Frontal cortex (tissue), 4 donors: Measurements from ENCODE around the gene OXNAD1. TPM values are rescaled to one million over a fixed set of nuclear protein-coding genes. Genes with fewer than 3 reads are reported as not detected.

Experiments used
- DNase-seq, 2 donors: peaks; one replicate each; pipeline ENCODE4 v3.0.0; 2012; ENCODE audit warnings: low spot score in 2 of 2
- FAIRE-seq: peaks from 2 replicates; lab custom pipeline; 2012; peaks lifted over from hg19 to GRCh38; lab: Jason Lieb, UNC
- total RNA-seq: library from RNA; depleted of rRNA; stranded (reverse); fragments of >200 nt; gene quantifications from one replicate; pipeline ENCODE4 v1.2.3, GENCODE V29; 2014
- donor health status: control.
- donor health status: control.
- donor health status: control.

The OXNAD1 gene
- total RNA-seq, 1 donor from 2014 or later, result 15.5 TPM

- DNase-seq, result no peak
- FAIRE-seq, result no peak
These were observed 81.5 kb downstream of the OXNAD1 start for GRCh38 chr3:16346413-16347081.

GRCh38 chr3:16347548-16347947, 82.5 kb downstream of the OXNAD1 start:
- no peak for FAIRE-seq

DNA sequence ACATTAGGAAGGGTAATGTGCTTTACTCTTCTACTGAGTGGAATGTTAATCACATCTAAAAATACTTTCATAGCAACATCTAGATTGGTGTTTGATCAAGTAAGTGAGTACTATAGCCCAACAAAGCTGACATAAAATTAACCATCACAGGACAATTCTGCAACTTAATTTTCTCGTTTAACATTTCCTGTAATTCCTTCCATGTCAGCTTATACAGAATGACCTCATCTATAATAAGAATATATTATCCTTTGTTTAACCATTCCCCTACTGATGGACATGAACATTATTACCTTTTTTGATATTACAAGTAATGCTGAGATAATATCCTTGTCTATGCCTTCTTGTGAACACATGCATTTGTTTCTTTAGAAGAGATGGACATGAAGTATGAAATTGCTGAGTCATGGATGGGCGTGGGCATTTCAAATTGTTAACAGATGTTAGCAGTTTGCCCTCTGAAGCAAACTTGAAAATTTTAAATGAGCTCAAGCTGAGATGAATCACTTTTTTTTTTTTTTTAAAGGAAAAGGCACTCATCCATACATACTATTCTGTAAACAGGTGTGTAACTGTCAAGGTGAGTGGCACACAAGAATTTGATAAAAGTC, 85.1 kb downstream of the OXNAD1 start:
- no peak for FAIRE-seq
- no peak for DNase-seq

More at GRCh38 chr3:16347548-16347947, 82.5 kb downstream of the OXNAD1 start:
- no peak for DNase-seq

- DNase-seq, result no peak
- FAIRE-seq, result no peak
These were observed 85.7 kb downstream of the OXNAD1 start for GRCh38 chr3:16350597-16351318.

DNA sequence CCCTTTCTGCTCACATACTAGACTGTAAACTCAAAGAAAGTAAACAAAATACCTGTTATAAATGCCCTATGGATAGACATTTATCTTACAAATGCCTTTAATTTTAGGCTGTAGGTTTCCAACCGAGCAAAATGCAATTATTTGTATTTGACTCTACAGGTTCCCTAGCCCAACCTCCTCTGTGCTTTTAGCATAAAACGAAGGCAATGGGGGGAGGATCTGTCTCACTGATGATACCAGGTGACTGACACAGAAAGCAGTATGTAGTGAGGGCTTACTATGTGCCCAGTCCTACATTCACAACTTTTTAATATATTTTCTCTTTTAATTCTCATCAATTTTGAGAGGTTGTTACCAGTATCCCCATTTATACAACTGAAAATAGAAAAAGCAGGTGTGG, 87.4 kb downstream of the OXNAD1 start:
- FAIRE-seq (no peak), DNase-seq (no peak)

DNA sequence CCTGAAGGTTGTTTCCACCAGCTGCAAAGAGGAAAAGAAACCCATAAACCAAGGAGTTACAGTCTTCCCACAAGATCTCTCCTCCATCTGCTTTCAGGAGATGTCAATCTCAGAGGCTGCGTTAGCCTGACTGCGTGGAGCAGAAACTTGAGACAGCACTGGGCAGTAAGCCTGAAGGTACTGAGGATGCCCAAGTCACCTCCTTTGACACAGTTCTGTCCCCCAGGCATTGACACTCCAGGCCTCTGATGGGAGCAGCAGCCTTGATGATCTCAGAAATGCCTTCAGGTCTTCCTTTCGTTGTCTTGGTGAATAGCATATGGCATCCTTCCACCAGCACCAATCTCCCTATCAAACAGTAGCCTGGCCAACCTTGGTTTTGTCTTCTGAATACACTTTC, 89.3 kb downstream of the OXNAD1 start:
- DNase-seq (no peak), FAIRE-seq (no peak)

Other genes starting within 250 kb of the OXNAD1 start
- gene GALNT15, start 90.5 kb upstream of the OXNAD1 start, total RNA-seq, result 2.0 TPM
- gene DPH3, start 269 bp upstream of the OXNAD1 start, total RNA-seq, result 20.4 TPM
- 11.0 TPM for gene RFTN1, start 248.5 kb downstream of the OXNAD1 start, total RNA-seq